NB4 (cell line): ENCODE data around the gene TIFAB.

Experiments used
- CTCF ChIP-seq: IDR thresholded peaks from one replicate; pipeline ENCODE4 v1.5.1; 2012; ENCODE audit warnings: low read depth, low read length
- MAX ChIP-seq: IDR thresholded peaks from 2 replicates; pipeline ENCODE4 v1.6.1; 2011; ENCODE audit warnings: low read depth, low read length
- MYC ChIP-seq: IDR thresholded peaks from 2 replicates; pipeline ENCODE4 v1.6.1; 2011; ENCODE audit warnings: low read depth, low read length
- POLR2A ChIP-seq: IDR thresholded peaks from 2 replicates; pipeline ENCODE4 v1.6.1; 2011; ENCODE audit warnings: mild to moderate bottlenecking; ENCODE audit not compliant: insufficient read length; ENCODE audit errors: extremely low read depth

GRCh38 chr5:135482381-135482933 is 30.3 kb upstream of the TIFAB start:
- TF ChIP-seq CTCF (no peak), POLR2A (no peak), MYC (no peak), MAX (no peak)
